B cell (primary cell): ENCODE measurements around the gene AMPD2. TPM values are rescaled to one million over a fixed set of nuclear protein-coding genes. Genes with fewer than 3 reads are reported as not detected.

Source experiments
- ATAC-seq: fragments of 200-7000 bp; cut with Tn5 transposase; one replicate; pipeline ENCODE4 v1.10.0; 2021; ENCODE audit warnings: low read depth, mild to moderate bottlenecking, moderate number of reproducible peaks, moderate library complexity
- CTCF ChIA-PET: fragments of 350-600 bp; sonication (Branson Sonifier 250); formaldehyde crosslinking; loops from one replicate; lab custom pipeline; 2021; ENCODE audit warnings: antibody characterized with exemption, inconsistent platforms; lab: Charles Lee
- POLR2A ChIA-PET: fragments of 350-600 bp; sonication (Branson Sonifier 250); formaldehyde crosslinking; loops from one replicate; lab custom pipeline; 2021; ENCODE audit warnings: antibody characterized with exemption; lab: Charles Lee
- DNase-seq: peaks from one replicate; pipeline ENCODE4 v3.0.0; 2013
- H2AFZ ChIP-seq: 2 replicates; pipeline ENCODE4 v1.6.1; 2012; ENCODE audit warnings: mild to moderate bottlenecking, low read depth, low read length; ENCODE audit not compliant: insufficient read depth, poor library complexity, severe bottlenecking
- H3K27ac ChIP-seq, 2 donors: 1 replicate in 1 of 2; 2 replicates in 1 of 2; pipeline ENCODE4 v1.5.1; 2012 to 2013; ENCODE audit warnings: low read length in 2 of 2, mild to moderate bottlenecking in 2 of 2, moderate library complexity in 1 of 2
- H3K27me3 ChIP-seq, 4 experiments: fragments of 200-600 bp in 1 of 4; sonication (generic) in 1 of 4; replicated peaks in 1 of 4; 1 replicate in 2 of 4; 2 replicates in 2 of 4; pipeline versions ENCODE4 v1.6.1 to v1.7.0; 2013 to 2016; ENCODE audit warnings: low read length in 3 of 4, mild to moderate bottlenecking in 2 of 4, mixed read lengths in 1 of 4, moderate library complexity in 1 of 4; ENCODE audit not compliant: insufficient read depth in 4 of 4, control insufficient read depth in 3 of 4; ENCODE audit errors: control extremely low read depth in 1 of 4
- H3K36me3 ChIP-seq, 2 experiments: replicated peaks in 1 of 2; 1 replicate in 1 of 2; 2 replicates in 1 of 2; pipeline versions ENCODE4 v1.6.1 to v1.7.1; 2013; ENCODE audit warnings: low read length in 1 of 2; ENCODE audit not compliant: insufficient read depth in 2 of 2, control insufficient read depth in 1 of 2; ENCODE audit errors: control extremely low read depth in 1 of 2, extremely low read depth in 1 of 2
- H3K4me1 ChIP-seq, 2 donors: fragments of 200-600 bp in 1 of 2; sonication (generic) in 1 of 2; 1 replicate in 1 of 2; 2 replicates in 1 of 2; pipeline versions ENCODE4 v1.5.1 to v1.6.1; 2013 to 2017; ENCODE audit warnings: low read length in 2 of 2; ENCODE audit not compliant: control insufficient read depth in 2 of 2, insufficient read depth in 2 of 2
- H3K4me2 ChIP-seq: replicated peaks from 2 replicates; pipeline ENCODE3; 2012; ENCODE audit warnings: mild to moderate bottlenecking, low read depth, low read length; ENCODE audit not compliant: poor library complexity, severe bottlenecking
- H3K4me3 ChIP-seq, 5 experiments: fragments of 200-600 bp in 1 of 5; sonication (generic) in 1 of 5; 1 replicate in 3 of 5; 2 replicates in 2 of 5; pipeline versions ENCODE4 v1.5.1 to v1.7.0; 2011 to 2016; ENCODE audit warnings: low read length in 4 of 5, mild to moderate bottlenecking in 4 of 5, low read depth in 2 of 5, control low read depth in 1 of 5, moderate library complexity in 1 of 5; ENCODE audit not compliant: insufficient read depth in 1 of 5; ENCODE audit errors: control extremely low read depth in 1 of 5, extremely low read depth in 1 of 5
- H3K79me2 ChIP-seq: fragments of 200-600 bp; sonication (generic); one replicate; pipeline ENCODE4 v1.6.0; 2016; ENCODE audit warnings: low read length; ENCODE audit not compliant: control insufficient read depth, insufficient read depth
- H3K9ac ChIP-seq: fragments of 200-600 bp; sonication (generic); 2 replicates; pipeline ENCODE4 v1.6.1; 2017; ENCODE audit warnings: mild to moderate bottlenecking, low read length, moderate library complexity
- H3K9me3 ChIP-seq, 3 donors: one replicate each; pipeline versions ENCODE4 v1.6.1 to v1.7.1; 2013; ENCODE audit warnings: low read length in 2 of 3; ENCODE audit not compliant: control insufficient read depth in 2 of 3, insufficient read depth in 1 of 3; ENCODE audit errors: control extremely low read depth in 1 of 3
- H4K20me1 ChIP-seq: 2 replicates; pipeline ENCODE4 v1.6.0; 2012; ENCODE audit warnings: mild to moderate bottlenecking, low read length; ENCODE audit not compliant: insufficient read depth, control insufficient read depth, poor library complexity, severe bottlenecking
- H3K27ac Mint-ChIP-seq: one replicate; pipeline ENCODE4 v1.8.0; 2021; ENCODE audit warnings: mixed read lengths
- H3K27me3 Mint-ChIP-seq: one replicate; pipeline ENCODE4 v1.8.0; 2021; ENCODE audit warnings: mixed read lengths
- H3K4me1 Mint-ChIP-seq: one replicate; pipeline ENCODE4 v1.8.0; 2021; ENCODE audit warnings: mixed read lengths
- H3K4me3 Mint-ChIP-seq: one replicate; pipeline ENCODE4 v1.8.0; 2021; ENCODE audit warnings: mixed read lengths
- H3K9me3 Mint-ChIP-seq: one replicate; pipeline ENCODE4 v1.8.0; 2022; ENCODE audit warnings: mixed read lengths; ENCODE audit not compliant: insufficient read depth
- CTCF ChIP-seq: fragments of 200-600 bp; IDR thresholded peaks from one replicate; pipeline ENCODE4 v1.8.0; 2022; ENCODE audit warnings: antibody characterized with exemption, mild to moderate bottlenecking
- EZH2 ChIP-seq: IDR thresholded peaks from 2 replicates; pipeline ENCODE4 v1.6.1; 2012; ENCODE audit warnings: borderline replicate concordance, low read depth, mild to moderate bottlenecking, moderate library complexity, low read length; ENCODE audit not compliant: insufficient read depth, poor library complexity, severe bottlenecking
- WGBS: methylation state at CpG from one replicate; pipeline ENCODE4 v1.1.5; 2013; ENCODE audit warnings: missing lambda C conversion rate; ENCODE audit not compliant: insufficient coverage; 5-methylcytosine and 5-hydroxymethylcytosine counted together
- intact Hi-C: fragments of 100-400 bp; cut with micrococcal nuclease; formaldehyde crosslinking; loops from one replicate; pipeline ENCODE4 v1.10.0; 2022
- polyA plus RNA-seq: library from polyadenylated mRNA; depleted of rRNA; stranded (reverse); fragments of >200 nt; gene quantifications from 2 replicates; pipeline ENCODE4 v1.2.3, GENCODE V29; 2012
- total RNA-seq, 2 donors: library from RNA; stranded (reverse); fragments of 120-200 nt in 1 of 2; gene quantifications; 1 replicate in 1 of 2; 2 replicates in 1 of 2; pipeline versions ENCODE4 v1.2.3 to v1.2.4, GENCODE V29; 2013 to 2022

Gene AMPD2
- total and polyA plus RNA-seq, 2 donors (not counting 1 experiment from before 2014, with no cell fraction given), result 104 to 121 TPM

GRCh38 chr1:109642626-109643025, 23.0 kb downstream of the AMPD2 start:
- intact Hi-C loops, result loop anchor here (1.0 to 2.0 kb wide), 3 partner anchors 14 to 342 kb away; partner anchors contain the start of genes AHCYL1, GSTM1 and GSTM4
- no peaks in the 10 kb centered on the region for H4K20me1 ChIP-seq
- no peak overlapping the region for H3K27ac Mint-ChIP-seq
- CTCF ChIA-PET, result interaction anchor here (1.1 to 16.5 kb wide), 9 partner anchors 10 to 368 kb away, joined by 3 to 276 read pairs (median 18); partner anchors contain the start of genes AHCYL1, AMPD2, GPR61 and GSTM1
- no peak overlapping the region for H3K4me3 ChIP-seq
- peaks cover 4 to 14% of the 10 kb centered on the region in 2 donors for H3K4me1 ChIP-seq
- H2AFZ ChIP-seq, result no peak overlapping the region
- TF ChIP-seq EZH2, result no peak
- no peak for TF ChIP-seq CTCF
- no peak overlapping the region for H3K9ac ChIP-seq
- POLR2A ChIA-PET, result interaction anchor here (1.0 kb wide), 1 partner anchor 94 kb away, joined by 3 read pairs; the partner anchor contains the start of gene GNAI3
- H3K27me3 ChIP-seq, result peaks cover 0 to 2% (median 0%) of the 10 kb centered on the region in 4 experiments
- peaks cover 13% of the 10 kb centered on the region for H3K4me1 Mint-ChIP-seq
- no peaks in the 10 kb centered on the region for H3K9me3 Mint-ChIP-seq
- 67% methylated on average over 1 of the region's 3 CpGs for WGBS
- DNase-seq, result peak; percentile 3
- no peaks in the 10 kb centered on the region for H3K9me3 ChIP-seq
- H3K36me3 ChIP-seq, result no peaks in the 10 kb centered on the region
- no peak overlapping the region for H3K27ac ChIP-seq
- H3K4me3 Mint-ChIP-seq, result no peak overlapping the region
- no peak for ATAC-seq
- peaks cover 4% of the 10 kb centered on the region for H3K27me3 Mint-ChIP-seq
- H3K4me2 ChIP-seq, result no peak overlapping the region
- H3K79me2 ChIP-seq, result no peaks in the 10 kb centered on the region
